Skeletal muscle tissue (tissue), 4 donors: ENCODE measurements around the gene ALOX15B. TPM values are rescaled to one million over a fixed set of nuclear protein-coding genes. Genes with fewer than 3 reads are reported as not detected.

Experiments
- H3K27ac ChIP-seq: one replicate; pipeline ENCODE4 v1.7.0; 2013; ENCODE audit warnings: mild to moderate bottlenecking, low read depth, low read length, inconsistent platforms
- H3K27me3 ChIP-seq, 3 donors: one replicate each; pipeline ENCODE4 v1.7.0; 2013; ENCODE audit warnings: low read length in 3 of 3; ENCODE audit not compliant: control insufficient read depth in 3 of 3, insufficient read depth in 3 of 3
- H3K36me3 ChIP-seq, 3 donors: one replicate each; pipeline ENCODE4 v1.7.0; 2013; ENCODE audit warnings: low read length in 3 of 3; ENCODE audit not compliant: control insufficient read depth in 3 of 3, insufficient read depth in 3 of 3
- H3K4me1 ChIP-seq, 3 donors: one replicate each; pipeline ENCODE4 v1.7.0; 2013; ENCODE audit warnings: low read length in 3 of 3, mild to moderate bottlenecking in 3 of 3; ENCODE audit not compliant: control insufficient read depth in 3 of 3, insufficient read depth in 3 of 3
- H3K4me3 ChIP-seq, 3 donors: one replicate each; pipeline ENCODE4 v1.7.0; 2013; ENCODE audit warnings: low read length in 3 of 3
- H3K9ac ChIP-seq, 3 donors: one replicate each; pipeline ENCODE4 v1.7.0; 2013; ENCODE audit warnings: low read length in 3 of 3, mild to moderate bottlenecking in 3 of 3, moderate library complexity in 2 of 3, low read depth in 1 of 3
- H3K9me3 ChIP-seq, 3 donors: one replicate each; pipeline ENCODE4 v1.7.0; 2013; ENCODE audit warnings: low read length in 3 of 3; ENCODE audit not compliant: control insufficient read depth in 3 of 3
- total RNA-seq: library from RNA; depleted of rRNA; stranded (reverse); fragments of >200 nt; gene quantifications from one replicate; pipeline ENCODE4 v1.2.3, GENCODE V29; 2014
- donor health status: Osteomylitis.

The ALOX15B gene
- total RNA-seq, 1 donor from 2014 or later: 0.52 TPM

DNA sequence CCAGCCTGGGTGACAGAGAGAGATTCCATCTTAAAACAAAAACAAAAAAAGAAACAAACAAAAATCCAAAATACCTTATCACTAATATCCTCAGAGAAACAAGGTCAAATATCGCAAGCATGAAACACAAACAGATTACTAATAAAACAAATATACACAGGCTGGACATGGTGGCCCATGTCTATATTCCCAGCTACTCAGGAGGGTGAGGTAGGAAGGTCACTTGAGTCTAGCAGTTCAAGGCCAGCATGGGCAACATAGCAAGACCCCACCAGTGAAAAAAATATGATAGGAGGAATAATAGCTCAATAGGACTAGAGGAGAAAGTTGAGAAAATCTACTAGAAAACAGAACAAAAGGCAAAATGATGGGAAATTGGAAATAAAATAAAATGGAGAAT is 6.9 kb upstream of the ALOX15B start:
- Histone ChIP-seq H3K27me3 (peaks cover 13 to 31% (median 14%) of the 10 kb centered on the region in 3 donors), H3K36me3 (no peaks in the 10 kb centered on the region), H3K4me3 (no peak overlapping the region), H3K4me1 (no peaks in the 10 kb centered on the region), H3K27ac (no peak overlapping the region), H3K9ac (no peak overlapping the region), H3K9me3 (no peaks in the 10 kb centered on the region)

DNA sequence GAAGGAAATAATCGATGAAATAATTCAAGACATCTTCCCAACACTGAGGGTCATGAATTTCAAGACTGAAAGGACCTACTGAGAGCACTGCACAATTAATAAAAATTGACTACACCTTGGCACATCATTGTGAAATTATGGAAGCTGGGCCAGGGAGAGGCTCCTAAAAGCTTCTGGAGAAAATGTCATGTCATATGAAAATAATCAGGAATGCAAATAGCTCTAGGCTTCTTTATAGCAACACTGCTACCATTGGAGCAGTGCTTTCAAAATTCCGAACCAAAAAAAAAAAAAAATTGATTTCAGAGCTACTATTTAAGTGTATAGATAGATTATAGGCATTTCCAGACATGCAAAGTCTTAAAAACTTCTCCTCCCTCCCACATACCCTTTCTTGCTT is 6.4 kb upstream of the ALOX15B start:
- Histone ChIP-seq H3K9me3 (no peaks in the 10 kb centered on the region), H3K4me3 (no peak overlapping the region), H3K27me3 (peaks cover 13 to 31% (median 14%) of the 10 kb centered on the region in 3 donors), H3K27ac (no peak overlapping the region), H3K4me1 (no peaks in the 10 kb centered on the region), H3K9ac (no peak overlapping the region), H3K36me3 (no peaks in the 10 kb centered on the region)

GRCh38 chr17:8039611-8040168 is 831 bp downstream of the ALOX15B start:
- H3K27ac ChIP-seq: no peak overlapping the region
- peaks cover 11 to 21% (median 20%) of the 10 kb centered on the region in 3 donors for H3K27me3 ChIP-seq
- H3K4me1 ChIP-seq: peaks cover 0 to 9% (median 0%) of the 10 kb centered on the region in 3 donors
- H3K9ac ChIP-seq: no peak overlapping the region
- no peaks in the 10 kb centered on the region for H3K36me3 ChIP-seq
- no peak overlapping the region for H3K4me3 ChIP-seq
- H3K9me3 ChIP-seq: no peaks in the 10 kb centered on the region

DNA sequence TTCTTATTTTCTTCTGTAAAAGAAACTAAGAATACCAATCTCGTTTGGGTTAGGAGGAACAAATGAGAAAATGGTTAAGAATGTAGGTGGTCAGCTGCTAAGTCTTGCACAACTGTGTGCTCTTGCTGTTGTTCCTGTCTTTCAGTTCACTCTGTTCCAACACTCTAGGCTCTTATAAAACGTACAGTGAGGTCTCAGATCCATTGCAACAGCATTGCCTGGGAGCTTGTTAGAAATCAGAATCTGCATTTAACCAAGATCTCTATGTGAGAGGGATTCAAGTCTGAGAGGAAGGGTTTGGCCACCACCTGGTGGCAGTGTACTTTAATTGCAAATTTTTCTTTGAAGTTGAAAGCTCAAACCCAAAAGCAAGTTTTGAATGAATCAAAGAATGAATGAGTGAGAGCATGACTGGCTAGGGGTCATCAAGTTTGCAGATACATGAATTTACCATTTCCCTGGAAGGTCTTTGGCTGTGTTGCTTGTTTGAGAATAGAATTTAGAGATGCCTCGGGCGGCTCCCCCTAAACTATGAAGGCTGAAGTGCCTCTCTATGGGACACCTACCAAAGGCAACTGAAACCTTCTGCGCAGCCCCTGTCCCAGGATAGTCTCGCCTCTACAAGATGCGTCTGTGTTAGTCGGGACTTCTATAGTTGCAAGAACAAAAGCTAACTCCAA is 2.5 kb downstream of the ALOX15B start:
- no peak overlapping the region for H3K9ac ChIP-seq
- no peaks in the 10 kb centered on the region for H3K36me3 ChIP-seq
- H3K27me3 ChIP-seq: peaks cover 11 to 31% (median 31%) of the 10 kb centered on the region in 3 donors
- no peak overlapping the region for H3K27ac ChIP-seq
- no peak overlapping the region for H3K4me3 ChIP-seq
- peaks cover 0 to 9% (median 0%) of the 10 kb centered on the region in 3 donors for H3K4me1 ChIP-seq
- no peaks in the 10 kb centered on the region for H3K9me3 ChIP-seq

- H3K9ac ChIP-seq: no peak overlapping the region
- H3K27me3 ChIP-seq: peaks cover 11 to 37% (median 37%) of the 10 kb centered on the region in 3 donors
Observed at GRCh38 chr17:8041979-8042378, 3.1 kb downstream of the ALOX15B start.

GRCh38 chr17:8044819-8045810 is 6.3 kb downstream of the ALOX15B start:
- peaks cover under 1 to 25% (median 24%) of the 10 kb centered on the region in 3 donors for H3K27me3 ChIP-seq
- H3K4me1 ChIP-seq: peaks cover 0 to 5% (median 0%) of the 10 kb centered on the region in 3 donors
- no peaks in the 10 kb centered on the region for H3K9me3 ChIP-seq
- no peak overlapping the region for H3K27ac ChIP-seq
- no peak overlapping the region for H3K9ac ChIP-seq
- H3K36me3 ChIP-seq: no peaks in the 10 kb centered on the region
- no peak overlapping the region for H3K4me3 ChIP-seq

More at GRCh38 chr17:8041979-8042378, 3.1 kb downstream of the ALOX15B start:
- no peaks in the 10 kb centered on the region for H3K9me3 ChIP-seq
- H3K36me3 ChIP-seq: no peaks in the 10 kb centered on the region
- H3K27ac ChIP-seq: no peak overlapping the region
- H3K4me3 ChIP-seq: no peak overlapping the region
- peaks cover 0 to 9% (median 0%) of the 10 kb centered on the region in 3 donors for H3K4me1 ChIP-seq

- H3K36me3 ChIP-seq: no peaks in the 10 kb centered on the region
- H3K9me3 ChIP-seq: no peaks in the 10 kb centered on the region
- no peak overlapping the region for H3K9ac ChIP-seq
- H3K27me3 ChIP-seq: peaks cover 0 to 24% (median 23%) of the 10 kb centered on the region in 3 donors
- H3K27ac ChIP-seq: no peak overlapping the region
- H3K4me3 ChIP-seq: no peak overlapping the region
- H3K4me1 ChIP-seq: no peaks in the 10 kb centered on the region
Observed at GRCh38 chr17:8046306-8046928, 7.6 kb downstream of the ALOX15B start.

GRCh38 chr17:8046929-8047768 is 8.3 kb downstream of the ALOX15B start:
- no peaks in the 10 kb centered on the region for H3K4me1 ChIP-seq
- H3K36me3 ChIP-seq: no peaks in the 10 kb centered on the region
- no peak overlapping the region for H3K4me3 ChIP-seq
- no peak overlapping the region for H3K9ac ChIP-seq
- H3K27ac ChIP-seq: no peak overlapping the region
- H3K27me3 ChIP-seq: peaks cover 0 to 26% (median 23%) of the 10 kb centered on the region in 3 donors
- no peaks in the 10 kb centered on the region for H3K9me3 ChIP-seq

DNA sequence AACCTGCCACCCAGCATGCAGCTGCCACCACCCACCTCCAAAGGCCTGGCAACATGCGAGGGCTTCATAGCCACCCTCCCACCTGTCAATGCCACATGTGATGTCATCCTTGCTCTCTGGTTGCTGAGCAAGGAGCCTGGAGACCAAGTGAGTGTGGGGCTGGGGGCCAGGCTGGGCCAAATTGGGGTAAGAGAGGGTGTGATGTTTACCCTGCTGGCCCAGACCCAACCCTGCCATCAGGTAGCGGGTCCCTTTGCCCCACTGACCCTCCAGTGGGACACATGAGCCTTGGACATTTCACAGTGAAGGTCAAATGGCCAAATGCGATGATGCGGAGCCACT is 8.9 kb downstream of the ALOX15B start:
- Histone ChIP-seq H3K27me3 (peaks cover 0 to 29% (median 23%) of the 10 kb centered on the region in 3 donors), H3K9ac (no peak overlapping the region), H3K4me1 (no peaks in the 10 kb centered on the region), H3K27ac (no peak overlapping the region), H3K9me3 (no peaks in the 10 kb centered on the region), H3K36me3 (no peaks in the 10 kb centered on the region), H3K4me3 (no peak overlapping the region)
